Activated naive CD8-positive, alpha-beta T cell treated with anti-CD3 and anti-CD28 coated beads for 36 hours (primary cell): ENCODE measurements around the gene ALG1L2. TPM values are rescaled to one million over a fixed set of nuclear protein-coding genes. Genes with fewer than 3 reads are reported as not detected.
"Not testable (repeated sequence)": the region's sequence is repeated elsewhere in the genome, so short reads cannot be mapped to it uniquely, and the experiment has no call there.

Source experiments
- DNase-seq: peaks from one replicate; pipeline ENCODE4 v3.0.0; 2021
- H3K27ac Mint-ChIP-seq: one replicate; pipeline ENCODE4 v1.8.0; 2022; ENCODE audit warnings: mild to moderate bottlenecking, moderate library complexity, mixed read lengths
- H3K27me3 Mint-ChIP-seq: one replicate; pipeline ENCODE4 v1.8.0; 2022; ENCODE audit warnings: mild to moderate bottlenecking, mixed read lengths
- H3K36me3 Mint-ChIP-seq: one replicate; pipeline ENCODE4 v1.8.0; 2021; ENCODE audit warnings: mild to moderate bottlenecking, mixed read lengths
- H3K4me1 Mint-ChIP-seq: one replicate; pipeline ENCODE4 v1.8.0; 2021; ENCODE audit warnings: mixed read lengths
- H3K4me3 Mint-ChIP-seq: one replicate; pipeline ENCODE4 v1.8.0; 2022; ENCODE audit warnings: mild to moderate bottlenecking, moderate library complexity, mixed read lengths
- H3K9me3 Mint-ChIP-seq: one replicate; pipeline ENCODE4 v1.8.0; 2022; ENCODE audit warnings: mixed read lengths
- total RNA-seq, 2 experiments: library from RNA; stranded (reverse); gene quantifications; one replicate each; pipeline ENCODE4 v1.2.3, GENCODE V29; 2021

Gene ALG1L2, protein sequence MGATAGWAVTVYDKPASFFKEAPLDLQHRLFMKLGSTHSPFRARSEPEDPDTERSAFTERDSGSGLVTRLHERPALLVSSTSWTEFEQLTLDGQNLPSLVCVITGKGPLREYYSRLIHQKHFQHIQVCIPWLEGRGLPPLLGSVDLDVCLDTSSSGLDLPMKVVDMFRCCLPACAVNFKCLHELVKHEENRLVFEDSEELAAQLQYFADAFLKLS
- total RNA-seq, result under 1 TPM; 0.56 TPM

- peaks cover 22% of the 10 kb centered on the region for H3K27me3 Mint-ChIP-seq
- no peaks in the 10 kb centered on the region for H3K36me3 Mint-ChIP-seq
- no peak within 1 kb of the TSS for H3K27ac Mint-ChIP-seq
- H3K9me3 Mint-ChIP-seq, result no peaks in the 10 kb centered on the region
- H3K4me1 Mint-ChIP-seq, result no peaks in the 10 kb centered on the region
- H3K4me3 Mint-ChIP-seq, result no peak within 1 kb of the TSS
- no peak for DNase-seq
Measured at GRCh38 chr3:130081351-130081881, at the start of gene ALG1L2. ALG1L2 (plus strand) TSS chr3:130081831; CDS start chr3:130082017, 186 bp downstream.

DNA sequence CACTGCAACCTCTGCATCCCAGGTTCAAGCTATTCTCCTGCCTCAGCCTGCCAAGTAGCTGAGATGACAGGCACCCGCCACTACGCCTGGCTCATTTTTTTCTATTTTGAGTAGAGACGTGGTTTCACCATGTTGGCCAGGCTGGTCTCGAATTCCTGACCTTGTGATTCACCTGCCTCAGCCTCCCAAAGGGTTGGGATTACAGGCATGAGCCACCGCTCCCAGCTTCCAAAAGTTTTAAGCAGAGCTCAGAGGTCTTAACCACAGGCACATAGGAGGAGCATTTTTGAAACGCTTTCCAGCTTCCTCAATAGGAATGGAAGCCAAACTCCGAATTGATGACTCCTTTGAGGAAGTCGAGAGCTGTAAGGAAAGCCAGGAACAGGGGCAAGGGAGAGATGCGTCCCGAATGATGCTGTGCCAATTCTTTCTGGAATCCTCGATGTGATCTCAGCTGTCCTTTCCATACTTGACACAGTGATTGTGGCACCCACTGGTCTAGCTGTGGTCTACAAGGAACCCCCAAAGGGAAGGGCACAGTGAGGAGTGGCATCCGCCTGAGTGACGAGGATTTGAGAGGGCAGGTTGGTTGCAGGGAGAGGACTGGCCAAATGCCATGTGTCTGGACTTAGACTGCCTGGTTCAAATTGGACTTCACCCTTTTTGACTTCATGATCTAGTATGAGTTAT is 44.4 kb upstream of the ALG1L2 start:
- not testable (repeated sequence) for H3K27me3 Mint-ChIP-seq, H3K27ac Mint-ChIP-seq, H3K36me3 Mint-ChIP-seq, H3K9me3 Mint-ChIP-seq, H3K4me1 Mint-ChIP-seq, H3K4me3 Mint-ChIP-seq, DNase-seq

- not testable (repeated sequence) for H3K4me3 Mint-ChIP-seq, H3K36me3 Mint-ChIP-seq, H3K9me3 Mint-ChIP-seq, H3K27me3 Mint-ChIP-seq, H3K4me1 Mint-ChIP-seq, H3K27ac Mint-ChIP-seq, DNase-seq
Measured at GRCh38 chr3:130042736-130043135, 38.9 kb upstream of the ALG1L2 start.

DNA sequence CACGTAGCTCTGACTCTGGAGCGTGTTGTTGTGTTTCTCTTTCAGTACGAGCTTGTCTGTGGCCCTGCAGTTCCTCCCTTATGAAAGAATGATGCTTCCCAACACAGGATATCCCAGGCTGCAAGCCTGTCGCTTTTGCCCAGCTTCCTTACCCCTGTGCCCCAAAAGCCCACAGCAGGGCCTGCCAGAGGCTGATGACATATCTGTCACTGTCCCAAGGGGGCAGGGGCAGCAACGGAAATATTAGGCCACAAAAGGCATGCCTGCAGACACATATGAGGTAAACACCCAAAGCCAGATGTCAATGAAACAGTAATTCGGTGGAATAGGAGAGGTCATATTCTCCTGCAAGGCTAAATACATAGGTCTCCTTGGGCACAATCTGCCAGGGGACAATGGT is 38.0 kb upstream of the ALG1L2 start:
- DNase-seq, H3K36me3 Mint-ChIP-seq, H3K4me1 Mint-ChIP-seq, H3K9me3 Mint-ChIP-seq, H3K27ac Mint-ChIP-seq, H3K27me3 Mint-ChIP-seq, H3K4me3 Mint-ChIP-seq: not testable (repeated sequence)

DNA sequence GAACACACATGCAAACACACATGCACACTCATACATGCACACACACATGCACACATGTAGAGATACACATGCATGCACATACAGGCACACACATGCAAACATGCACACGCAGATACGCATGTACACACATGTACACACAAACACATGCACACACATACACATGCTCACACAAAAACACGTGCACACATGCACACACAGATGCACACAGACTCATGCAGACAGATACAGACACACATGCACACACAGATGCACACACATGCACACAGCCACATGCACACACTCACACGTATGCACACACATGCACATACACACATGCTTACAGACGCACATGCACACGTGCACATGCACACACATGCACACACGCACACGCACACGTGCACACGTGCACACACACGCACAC is 37.3 kb upstream of the ALG1L2 start:
- Mint-ChIP-seq H3K27ac (no peak overlapping the region), H3K9me3 (peaks cover 4% of the 10 kb centered on the region), H3K27me3 (no peaks in the 10 kb centered on the region), H3K36me3 (no peaks in the 10 kb centered on the region), H3K4me3 (no peak overlapping the region), H3K4me1 (no peaks in the 10 kb centered on the region)
- DNase-seq, result no peak

- H3K27me3 Mint-ChIP-seq, result peaks cover 4% of the 10 kb centered on the region
- no peak overlapping the region for H3K4me3 Mint-ChIP-seq
- no peak overlapping the region for H3K27ac Mint-ChIP-seq
- no peaks in the 10 kb centered on the region for H3K4me1 Mint-ChIP-seq
- no peaks in the 10 kb centered on the region for H3K36me3 Mint-ChIP-seq
- DNase-seq, result no peak
- H3K9me3 Mint-ChIP-seq, result peaks cover 4% of the 10 kb centered on the region
Measured at GRCh38 chr3:130048726-130049125, 32.9 kb upstream of the ALG1L2 start.

DNA sequence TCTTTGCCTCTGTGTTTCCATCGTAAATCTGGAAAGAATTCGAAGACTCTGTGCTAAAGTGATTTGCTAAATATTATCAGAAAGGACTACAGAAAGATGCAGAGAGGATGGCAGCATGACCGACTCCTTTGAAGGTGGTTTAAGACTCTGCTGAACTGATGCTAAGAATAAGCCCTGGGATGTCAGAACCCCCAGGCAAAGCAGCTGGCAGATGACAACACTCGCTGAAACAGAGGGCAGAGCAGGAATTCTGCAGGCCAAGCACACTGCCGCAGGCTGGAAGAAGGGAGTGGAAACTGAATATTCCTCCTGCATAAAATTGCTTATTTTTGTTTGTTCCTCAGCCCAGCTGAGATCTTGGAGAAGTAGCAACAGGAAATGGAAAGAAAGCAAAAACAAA is 29.3 kb upstream of the ALG1L2 start:
- H3K27me3 Mint-ChIP-seq, H3K4me3 Mint-ChIP-seq, H3K9me3 Mint-ChIP-seq, H3K27ac Mint-ChIP-seq, DNase-seq, H3K36me3 Mint-ChIP-seq, H3K4me1 Mint-ChIP-seq: not testable (repeated sequence)

DNA sequence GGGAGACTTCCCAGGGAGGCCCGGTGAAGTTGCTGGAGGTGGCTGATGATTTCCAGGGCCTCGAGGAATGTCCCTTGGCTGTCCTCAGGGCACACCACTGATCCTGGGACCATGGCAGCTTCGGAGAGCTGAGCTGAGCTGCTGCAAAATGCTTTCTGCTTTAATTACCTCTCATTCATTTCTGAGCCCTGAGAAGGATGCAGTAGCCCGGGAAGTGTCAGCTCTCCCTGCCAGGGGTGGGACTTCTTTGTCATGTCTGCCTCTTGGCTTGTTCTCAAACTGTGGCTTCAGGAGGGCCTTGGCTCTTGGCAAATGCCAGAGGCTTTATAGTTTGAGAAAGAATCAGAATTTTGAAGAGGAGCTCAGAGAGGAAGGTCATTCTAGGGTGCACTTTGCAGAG is 28.7 kb upstream of the ALG1L2 start:
- H3K36me3 Mint-ChIP-seq, H3K4me1 Mint-ChIP-seq, DNase-seq, H3K4me3 Mint-ChIP-seq, H3K27me3 Mint-ChIP-seq, H3K27ac Mint-ChIP-seq, H3K9me3 Mint-ChIP-seq: not testable (repeated sequence)

DNA sequence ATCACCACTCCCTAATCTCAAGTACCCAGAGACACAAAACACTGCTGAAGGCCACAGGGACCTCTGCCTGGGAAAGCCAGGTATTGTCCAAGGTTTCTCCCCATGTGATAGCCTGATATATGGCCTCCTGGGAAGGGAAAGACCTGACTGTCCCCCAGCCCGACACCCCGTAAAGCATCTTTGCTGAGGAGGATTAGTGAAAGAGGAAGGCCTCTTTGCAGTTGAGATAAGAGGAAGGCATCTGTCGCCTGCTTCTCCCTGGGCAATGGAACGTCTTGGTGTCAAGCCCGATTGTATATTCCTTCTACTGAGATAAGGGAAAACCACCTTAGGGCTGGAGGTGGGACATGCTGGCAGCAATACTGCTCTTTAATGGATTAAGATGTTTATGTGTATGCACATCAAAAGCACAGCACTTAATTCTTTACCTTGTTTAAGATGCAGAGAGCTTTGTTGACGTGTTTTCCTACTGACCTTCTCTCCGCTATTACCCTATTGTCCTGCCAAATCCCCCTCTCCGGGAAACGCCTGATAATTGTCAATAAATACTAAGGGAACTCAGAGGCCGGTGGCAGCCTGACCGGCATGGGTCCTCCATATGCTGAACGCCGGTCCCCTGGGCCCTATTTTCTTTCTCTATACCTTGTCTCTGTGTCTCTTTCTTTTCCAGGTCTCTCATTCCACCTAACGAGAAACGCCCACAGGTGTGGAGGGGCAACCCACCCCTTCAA is 23.9 kb upstream of the ALG1L2 start:
- H3K9me3 Mint-ChIP-seq, H3K36me3 Mint-ChIP-seq, H3K27me3 Mint-ChIP-seq: not testable (repeated sequence)

GRCh38 chr3:130058267-130058657 is 23.4 kb upstream of the ALG1L2 start:
- not testable (repeated sequence) for H3K4me3 Mint-ChIP-seq

More for the DNA sequence above, 23.9 kb upstream of the ALG1L2 start:
- DNase-seq, H3K4me3 Mint-ChIP-seq, H3K27ac Mint-ChIP-seq, H3K4me1 Mint-ChIP-seq: not testable (repeated sequence)

GRCh38 chr3:130058716-130059115 is 22.9 kb upstream of the ALG1L2 start:
- not testable (repeated sequence) for H3K27ac Mint-ChIP-seq, H3K36me3 Mint-ChIP-seq, H3K9me3 Mint-ChIP-seq, H3K27me3 Mint-ChIP-seq, H3K4me3 Mint-ChIP-seq, DNase-seq, H3K4me1 Mint-ChIP-seq

More at GRCh38 chr3:130058267-130058657, 23.4 kb upstream of the ALG1L2 start:
- H3K36me3 Mint-ChIP-seq, H3K27ac Mint-ChIP-seq, H3K9me3 Mint-ChIP-seq, DNase-seq, H3K27me3 Mint-ChIP-seq, H3K4me1 Mint-ChIP-seq: not testable (repeated sequence)

DNA sequence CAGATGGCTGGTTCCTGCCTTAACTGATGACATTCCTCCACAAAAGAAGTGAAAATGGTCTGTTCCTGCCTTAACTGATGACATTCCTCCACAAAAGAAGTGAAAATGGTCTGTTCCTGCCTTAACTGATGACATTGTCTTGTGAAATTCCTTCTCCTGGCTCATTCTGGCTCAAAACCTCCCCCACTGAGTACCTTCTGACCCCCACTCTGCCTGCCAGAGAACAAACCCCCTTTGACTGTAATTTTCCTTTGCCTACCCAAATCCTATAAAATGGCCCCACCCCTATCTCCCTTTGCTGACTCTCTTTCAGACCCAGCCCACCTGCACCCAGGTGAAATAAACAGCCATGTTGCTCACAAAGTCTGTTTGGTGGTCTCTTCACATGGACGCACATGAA is 22.5 kb upstream of the ALG1L2 start:
- H3K27ac Mint-ChIP-seq, H3K36me3 Mint-ChIP-seq, H3K4me3 Mint-ChIP-seq, H3K27me3 Mint-ChIP-seq, DNase-seq, H3K4me1 Mint-ChIP-seq, H3K9me3 Mint-ChIP-seq: not testable (repeated sequence)

- Mint-ChIP-seq H3K27me3 (peaks cover 7% of the 10 kb centered on the region), H3K4me3 (no peak overlapping the region), H3K4me1 (no peaks in the 10 kb centered on the region), H3K27ac (no peak overlapping the region), H3K36me3 (peaks cover 2% of the 10 kb centered on the region), H3K9me3 (peaks cover 6% of the 10 kb centered on the region)
- no peak for DNase-seq
Measured at GRCh38 chr3:130073582-130073981, 8.0 kb upstream of the ALG1L2 start.

DNA sequence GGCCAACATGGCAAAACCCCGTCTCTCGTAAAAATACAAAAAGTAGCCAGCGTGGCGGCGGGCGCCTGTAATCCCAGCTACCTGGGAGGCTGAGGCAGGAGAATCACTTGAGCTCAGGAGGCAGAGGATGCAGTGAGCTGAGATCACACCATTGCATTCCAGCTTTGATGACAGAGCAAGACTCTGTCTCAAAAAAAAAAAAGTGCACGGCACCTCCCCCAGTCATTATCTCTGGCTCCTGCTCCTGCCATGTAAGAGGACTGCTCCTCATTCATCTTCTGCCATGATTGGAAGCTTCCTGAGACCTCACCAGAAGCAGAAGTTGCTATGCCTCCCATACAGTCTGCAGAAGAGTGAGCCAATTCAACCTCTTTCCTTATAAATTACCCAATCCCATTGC is 4.0 kb upstream of the ALG1L2 start:
- H3K27ac Mint-ChIP-seq, result no peak overlapping the region
- H3K4me3 Mint-ChIP-seq, result no peak overlapping the region
- peaks cover 22% of the 10 kb centered on the region for H3K27me3 Mint-ChIP-seq
- H3K4me1 Mint-ChIP-seq, result no peaks in the 10 kb centered on the region
- peaks cover 2% of the 10 kb centered on the region for H3K36me3 Mint-ChIP-seq
- no peak for DNase-seq
- H3K9me3 Mint-ChIP-seq, result peaks cover 5% of the 10 kb centered on the region

DNA sequence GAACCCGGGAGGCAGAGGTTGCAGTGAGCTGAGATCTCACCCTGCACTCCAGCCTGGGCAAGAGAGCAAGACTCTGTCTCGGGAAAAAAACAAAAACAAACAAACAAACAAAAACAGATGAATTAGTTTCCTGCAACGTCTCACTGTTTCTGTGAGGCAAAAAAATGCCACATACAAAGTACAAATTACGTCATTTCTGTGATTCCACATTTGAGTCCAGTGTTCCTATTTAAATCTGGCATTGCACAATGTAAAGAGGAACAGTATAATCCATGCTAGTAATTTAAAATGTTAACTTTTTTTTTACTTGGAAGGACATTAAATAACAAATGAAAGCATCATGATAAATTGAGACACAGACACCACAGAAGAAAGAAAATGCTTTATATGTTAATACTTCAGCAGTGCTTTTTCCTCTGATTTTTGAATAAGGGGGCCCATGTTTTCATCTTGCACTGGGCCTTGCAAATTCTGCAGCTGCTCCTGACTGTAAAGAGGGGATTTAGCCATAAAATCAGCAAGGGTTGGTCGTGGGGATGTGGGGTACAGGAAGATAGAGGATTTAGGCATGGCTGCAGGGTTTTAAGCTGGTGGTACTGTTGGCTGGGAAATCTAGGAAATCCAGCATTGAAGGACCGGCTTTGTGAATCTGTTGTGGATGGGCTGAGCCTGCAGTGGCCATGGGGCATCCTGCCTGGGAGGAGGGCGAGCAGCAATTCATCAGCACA is 1.9 kb downstream of the ALG1L2 start:
- not testable (repeated sequence) for DNase-seq, H3K36me3 Mint-ChIP-seq, H3K4me1 Mint-ChIP-seq, H3K4me3 Mint-ChIP-seq, H3K27ac Mint-ChIP-seq, H3K9me3 Mint-ChIP-seq
- peaks cover 19% of the 10 kb centered on the region for H3K27me3 Mint-ChIP-seq
